Liver (tissue), 9 donors: ENCODE data around the gene GARIN1A. TPM values are rescaled to one million over a fixed set of nuclear protein-coding genes. Genes with fewer than 3 reads are reported as not detected.
"Not testable (repeated sequence)": the region's sequence is repeated elsewhere in the genome, so short reads cannot be mapped to it uniquely, and the experiment has no call there.

Experiments used
- DNase-seq: peaks from one replicate; pipeline ENCODE4 v3.0.0-alpha.2; 2017; ENCODE audit warnings: low spot score
- H3K27ac ChIP-seq, 2 donors: one replicate each; pipeline ENCODE4 v1.7.0; 2013; ENCODE audit warnings: inconsistent platforms in 2 of 2, low read length in 2 of 2, control low read depth in 1 of 2, low read depth in 1 of 2, mild to moderate bottlenecking in 1 of 2
- H3K27me3 ChIP-seq, 4 donors: one replicate each; pipeline versions ENCODE4 v1.6.1 to v1.7.0; 2013; ENCODE audit warnings: low read length in 3 of 4, inconsistent platforms in 1 of 4, mild to moderate bottlenecking in 1 of 4, moderate library complexity in 1 of 4; ENCODE audit not compliant: control insufficient read depth in 4 of 4, insufficient read depth in 4 of 4
- H3K36me3 ChIP-seq, 4 donors: one replicate each; pipeline versions ENCODE4 v1.6.1 to v1.7.0; 2013; ENCODE audit warnings: low read length in 3 of 4, mild to moderate bottlenecking in 3 of 4, low read depth in 1 of 4, moderate library complexity in 1 of 4; ENCODE audit not compliant: control insufficient read depth in 4 of 4, insufficient read depth in 3 of 4
- H3K4me1 ChIP-seq, 4 donors: one replicate each; pipeline versions ENCODE4 v1.6.1 to v1.7.0; 2013; ENCODE audit warnings: low read length in 3 of 4, mild to moderate bottlenecking in 3 of 4, moderate library complexity in 1 of 4; ENCODE audit not compliant: control insufficient read depth in 4 of 4, insufficient read depth in 4 of 4
- H3K4me3 ChIP-seq, 3 donors: one replicate each; pipeline versions ENCODE4 v1.6.1 to v1.7.0; 2013; ENCODE audit warnings: low read length in 3 of 3, control low read depth in 1 of 3, low read depth in 1 of 3, mild to moderate bottlenecking in 1 of 3
- H3K9ac ChIP-seq, 2 donors: one replicate each; pipeline ENCODE4 v1.7.0; 2013; ENCODE audit warnings: low read length in 2 of 2, mild to moderate bottlenecking in 2 of 2, moderate library complexity in 2 of 2, control low read depth in 1 of 2, low read depth in 1 of 2
- H3K9me3 ChIP-seq, 4 donors: one replicate each; pipeline versions ENCODE4 v1.6.1 to v1.7.0; 2013; ENCODE audit warnings: low read length in 3 of 4; ENCODE audit not compliant: control insufficient read depth in 4 of 4
- EGR1 ChIP-seq, 2 donors: IDR thresholded peaks; 2 replicates each; pipeline ENCODE4 v1.6.1; 2016 to 2018; ENCODE audit warnings: antibody characterized with exemption in 2 of 2, low read depth in 2 of 2
- FOXA1 ChIP-seq: IDR thresholded peaks from 2 replicates; pipeline ENCODE4 v1.6.1; 2016; ENCODE audit warnings: antibody characterized with exemption
- FOXA2 ChIP-seq: IDR thresholded peaks from 2 replicates; pipeline ENCODE4 v1.6.1; 2016; ENCODE audit warnings: antibody characterized with exemption
- GABPA ChIP-seq, 2 donors: IDR thresholded peaks in 1 of 2; conservative IDR thresholded peaks in 1 of 2; 2 replicates each; pipeline ENCODE4 v1.6.1; 2016; ENCODE audit warnings: antibody characterized with exemption in 2 of 2, mild to moderate bottlenecking in 1 of 2, moderate library complexity in 1 of 2
- HNF4G ChIP-seq: IDR thresholded peaks from 2 replicates; pipeline ENCODE4 v1.6.1; 2016; ENCODE audit warnings: antibody characterized with exemption
- NR2F2 ChIP-seq: IDR thresholded peaks from 2 replicates; pipeline ENCODE4 v1.6.1; 2016; ENCODE audit warnings: antibody characterized with exemption
- RXRA ChIP-seq, 2 donors: IDR thresholded peaks; 2 replicates each; pipeline ENCODE4 v1.6.1; 2017 to 2018; ENCODE audit warnings: antibody characterized with exemption in 2 of 2, mild to moderate bottlenecking in 1 of 2
- TAF1 ChIP-seq: conservative IDR thresholded peaks from 2 replicates; pipeline ENCODE4 v1.6.1; 2016; ENCODE audit warnings: antibody characterized with exemption, mild to moderate bottlenecking
- YY1 ChIP-seq: IDR thresholded peaks from 2 replicates; pipeline ENCODE4 v1.6.1; 2016; ENCODE audit warnings: antibody characterized with exemption, mild to moderate bottlenecking
- WGBS: extraction: QIAGEN DNeasy Blood & Tissue Kit; methylation state at CpG from one replicate; pipeline ENCODE4 v1.1.7; 2013; 5-methylcytosine and 5-hydroxymethylcytosine counted together
- polyA plus RNA-seq, 2 donors: library from polyadenylated mRNA; stranded (reverse) in 1 of 2; unstranded in 1 of 2; fragments of 200-250 nt in 1 of 2; fragments of >200 nt in 1 of 2; fragmentation: Nextera tagmentation in 1 of 2; extraction: Ambion mirVana in 1 of 2; gene quantifications; one replicate each; pipeline versions ENCODE4 v1.2.1 to v1.2.3, GENCODE V29; 2013 to 2015
- total RNA-seq, 2 donors: library from RNA; depleted of rRNA; stranded (reverse); fragments of >200 nt; gene quantifications; one replicate each; pipeline ENCODE4 v1.2.3, GENCODE V29; 2014
- TF ChIP-seq, protein P1 (sequence below): IDR thresholded peaks from 2 replicates; pipeline ENCODE4 v1.6.1; 2016; ENCODE audit warnings: antibody characterized with exemption
- TF ChIP-seq, protein P2 (sequence below): IDR thresholded peaks from 2 replicates; pipeline ENCODE4 v1.6.1; 2016; ENCODE audit warnings: antibody characterized with exemption
- TF ChIP-seq, protein P3 (sequence below): IDR thresholded peaks from 2 replicates; pipeline ENCODE4 v1.6.1; 2016; ENCODE audit warnings: antibody characterized with exemption
- donor health status: healthy.
- donor health status: healthy.
- donor health status: healthy.
- donor health status: healthy.
- donor health status: healthy.

The GARIN1A gene
- total and polyA plus RNA-seq, 4 donors = 0.08 to 0.50 (median 0.19) TPM

DNA sequence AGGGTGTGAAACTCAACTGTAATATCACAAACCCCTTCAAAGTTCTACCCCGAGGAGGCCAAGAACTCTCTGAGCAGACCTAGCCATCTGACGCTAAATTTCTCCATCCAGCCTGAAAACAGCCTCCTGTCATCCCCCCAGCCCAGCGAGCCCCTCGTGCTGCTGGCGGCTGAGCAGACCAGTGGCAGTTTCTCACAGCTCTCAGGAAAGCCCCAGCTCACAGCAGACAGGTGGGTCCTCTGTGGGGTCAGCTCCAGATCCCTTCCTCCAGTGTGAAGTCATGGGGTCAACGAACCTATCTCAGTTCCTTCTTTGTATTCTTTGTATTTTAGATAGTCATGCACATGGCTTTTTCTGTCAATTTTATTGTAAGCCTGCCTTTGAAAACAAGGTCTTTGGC, 7.8 kb downstream of the GARIN1A start:
- Histone ChIP-seq H3K4me3 (no peak overlapping the region), H3K27me3 (no peaks in the 10 kb centered on the region), H3K9me3 (no peaks in the 10 kb centered on the region), H3K36me3 (no peaks in the 10 kb centered on the region), H3K27ac (no peak overlapping the region), H3K4me1 (no peaks in the 10 kb centered on the region), H3K9ac (no peak overlapping the region)
- TF ChIP-seq RXRA (IDR thresholded peaks at IDR 0.05) (no peak), YY1 (no peak), EGR1 (IDR thresholded peaks at IDR 0.05; ENCODE audit: low read depth in 2 of 2) (no peak), FOXA1 (no peak), HNF4G (no peak), NR2F2 (no peak), FOXA2 (no peak)
- TF ChIP-seq, protein P1, sequence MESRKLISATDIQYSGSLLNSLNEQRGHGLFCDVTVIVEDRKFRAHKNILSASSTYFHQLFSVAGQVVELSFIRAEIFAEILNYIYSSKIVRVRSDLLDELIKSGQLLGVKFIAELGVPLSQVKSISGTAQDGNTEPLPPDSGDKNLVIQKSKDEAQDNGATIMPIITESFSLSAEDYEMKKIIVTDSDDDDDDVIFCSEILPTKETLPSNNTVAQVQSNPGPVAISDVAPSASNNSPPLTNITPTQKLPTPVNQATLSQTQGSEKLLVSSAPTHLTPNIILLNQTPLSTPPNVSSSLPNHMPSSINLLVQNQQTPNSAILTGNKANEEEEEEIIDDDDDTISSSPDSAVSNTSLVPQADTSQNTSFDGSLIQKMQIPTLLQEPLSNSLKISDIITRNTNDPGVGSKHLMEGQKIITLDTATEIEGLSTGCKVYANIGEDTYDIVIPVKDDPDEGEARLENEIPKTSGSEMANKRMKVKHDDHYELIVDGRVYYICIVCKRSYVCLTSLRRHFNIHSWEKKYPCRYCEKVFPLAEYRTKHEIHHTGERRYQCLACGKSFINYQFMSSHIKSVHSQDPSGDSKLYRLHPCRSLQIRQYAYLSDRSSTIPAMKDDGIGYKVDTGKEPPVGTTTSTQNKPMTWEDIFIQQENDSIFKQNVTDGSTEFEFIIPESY = no peak
- TF ChIP-seq, protein P2, sequence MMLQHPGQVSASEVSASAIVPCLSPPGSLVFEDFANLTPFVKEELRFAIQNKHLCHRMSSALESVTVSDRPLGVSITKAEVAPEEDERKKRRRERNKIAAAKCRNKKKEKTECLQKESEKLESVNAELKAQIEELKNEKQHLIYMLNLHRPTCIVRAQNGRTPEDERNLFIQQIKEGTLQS = no peak
- DNase-seq = no peak
- WGBS = 93% methylated on average over 6 of the region's 6 CpGs

DNA sequence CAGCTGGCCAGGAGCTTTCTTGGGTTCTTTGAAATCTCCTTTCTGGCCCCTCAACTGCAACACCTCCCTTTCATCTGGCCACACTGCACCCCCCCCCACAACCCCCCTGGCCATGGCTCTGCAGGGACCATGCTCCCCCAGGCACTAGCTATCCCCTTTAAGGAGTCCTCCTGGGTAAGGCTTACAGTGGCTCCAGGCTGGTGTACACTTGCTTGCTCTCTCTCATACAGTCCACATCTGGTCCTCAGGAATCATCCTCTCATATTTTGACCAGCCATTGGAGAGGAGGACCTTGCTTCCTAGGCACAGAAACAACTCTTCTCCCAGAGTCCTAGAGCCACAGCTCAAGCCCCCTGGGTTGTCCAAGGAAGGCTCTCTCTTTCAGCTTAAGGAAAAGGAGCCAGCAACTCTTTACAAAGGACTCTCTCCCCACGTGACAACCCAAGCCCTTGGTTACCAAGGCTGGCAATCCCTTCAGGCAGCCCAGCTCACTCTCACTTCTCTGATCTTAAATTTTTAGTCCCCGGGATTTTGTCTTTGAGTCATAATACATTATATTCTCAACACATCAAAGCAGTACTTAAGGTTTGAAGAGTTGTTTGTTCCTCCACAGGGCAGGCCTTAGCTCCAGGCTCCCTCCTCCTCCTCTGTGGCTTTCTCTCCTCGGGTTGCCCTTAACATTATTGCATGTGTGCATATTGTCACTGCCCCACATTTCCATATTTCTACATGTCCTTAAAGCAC, 9.9 kb downstream of the GARIN1A start:
- 88% methylated on average over 3 of the region's 3 CpGs for WGBS
- H3K4me1 ChIP-seq = no peaks in the 10 kb centered on the region
- H3K36me3 ChIP-seq = no peaks in the 10 kb centered on the region
- no peak overlapping the region for H3K27ac ChIP-seq
- H3K4me3 ChIP-seq = no peak overlapping the region
- TF ChIP-seq, protein P3, sequence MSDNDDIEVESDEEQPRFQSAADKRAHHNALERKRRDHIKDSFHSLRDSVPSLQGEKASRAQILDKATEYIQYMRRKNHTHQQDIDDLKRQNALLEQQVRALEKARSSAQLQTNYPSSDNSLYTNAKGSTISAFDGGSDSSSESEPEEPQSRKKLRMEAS = no peak
- TF ChIP-seq TAF1 (no peak), FOXA1 (no peak), EGR1 (IDR thresholded peaks at IDR 0.05; ENCODE audit: low read depth in 2 of 2) (no peak), GABPA (IDR thresholded peaks at IDR 0.05 in 1 of 2, conservative IDR thresholded peaks at IDR 0.05 in 1 of 2) (no peak)
- no peaks in the 10 kb centered on the region for H3K27me3 ChIP-seq
- no peaks in the 10 kb centered on the region for H3K9me3 ChIP-seq
- no peak for DNase-seq
- H3K9ac ChIP-seq = no peak overlapping the region

DNA sequence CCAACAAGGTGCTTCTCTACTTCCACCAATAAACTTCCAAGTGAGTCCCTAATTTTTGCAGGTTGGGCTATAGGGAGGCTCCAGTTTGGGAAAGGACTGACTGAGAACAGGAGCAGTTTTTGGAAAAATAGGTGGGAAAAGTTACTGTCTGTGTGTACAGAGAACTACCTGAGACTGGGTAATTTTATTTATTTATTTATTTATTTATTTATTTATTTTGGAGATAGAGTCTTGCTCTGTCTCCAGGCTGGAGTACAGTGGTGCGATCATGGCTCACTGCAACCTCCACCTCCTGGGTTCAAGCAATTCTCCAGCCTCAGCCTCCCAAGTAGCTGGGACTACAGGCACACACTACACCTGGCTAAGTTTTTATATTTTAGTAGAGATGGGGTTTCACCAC, 11.2 kb downstream of the GARIN1A start:
- 93% methylated on average over 1 of the region's 1 CpG for WGBS
- H3K27ac ChIP-seq, H3K9ac ChIP-seq, H3K9me3 ChIP-seq, H3K36me3 ChIP-seq, H3K4me1 ChIP-seq, DNase-seq, H3K4me3 ChIP-seq, H3K27me3 ChIP-seq: not testable (repeated sequence)

DNA sequence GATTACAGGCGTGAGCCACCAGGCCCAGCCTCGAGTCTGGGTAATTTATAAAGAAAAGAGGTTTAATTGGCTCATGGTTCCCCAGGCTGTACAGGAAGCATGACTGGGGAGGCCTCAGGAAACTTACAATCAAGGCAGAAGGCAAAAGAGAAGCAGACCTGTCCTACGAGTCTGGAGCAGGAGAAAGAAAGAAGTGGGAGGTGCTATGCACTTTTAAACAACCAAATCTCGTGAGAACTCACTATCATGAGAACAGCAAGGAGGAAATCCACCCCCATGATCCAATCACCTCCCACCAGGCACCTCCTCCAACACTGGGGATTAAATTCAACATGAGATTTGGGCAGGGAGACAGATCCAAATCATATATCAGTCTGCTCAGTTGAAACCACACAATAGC, 11.6 kb downstream of the GARIN1A start:
- not testable (repeated sequence) for H3K27ac ChIP-seq, H3K36me3 ChIP-seq, DNase-seq, H3K9ac ChIP-seq, H3K27me3 ChIP-seq, H3K4me1 ChIP-seq, H3K4me3 ChIP-seq, H3K9me3 ChIP-seq
- WGBS = 88% methylated on average over 4 of the region's 4 CpGs
